Neural progenitor cell (in vitro differentiated cells): ENCODE results near the gene C1QTNF2. TPM values are rescaled to one million over a fixed set of nuclear protein-coding genes. Genes with fewer than 3 reads are reported as not detected.

ENCODE experiments used
- DNase-seq: peaks from one replicate; pipeline ENCODE4 v3.0.0-alpha.2; 2016; ENCODE audit warnings: low spot score
- H2AFZ ChIP-seq: fragments of 200-600 bp; sonication (generic); replicated peaks from 2 replicates; pipeline ENCODE4 v1.6.1; 2016; ENCODE audit warnings: antibody characterized with exemption
- H3F3A ChIP-seq: fragments of 200-600 bp; sonication (generic); 2 replicates; pipeline ENCODE4 v1.6.1; 2016; ENCODE audit warnings: antibody characterized with exemption, low read depth
- H3K27ac ChIP-seq: fragments of 200-600 bp; sonication (generic); 2 replicates; pipeline ENCODE4 v1.5.1; 2016; ENCODE audit warnings: mild to moderate bottlenecking
- H3K27me3 ChIP-seq: fragments of 200-600 bp; sonication (generic); 2 replicates; pipeline ENCODE4 v1.6.1; 2016; ENCODE audit warnings: mild to moderate bottlenecking, moderate library complexity
- H3K36me3 ChIP-seq: fragments of 200-600 bp; sonication (generic); 2 replicates; pipeline ENCODE4 v1.5.1; 2016
- H3K4me1 ChIP-seq: fragments of 200-600 bp; sonication (generic); 2 replicates; pipeline ENCODE4 v1.6.1; 2016; ENCODE audit warnings: mixed run types
- H3K4me2 ChIP-seq: fragments of 200-600 bp; sonication (generic); 2 replicates; pipeline ENCODE4 v1.6.1; 2016
- H3K4me3 ChIP-seq: fragments of 200-600 bp; sonication (generic); 2 replicates; pipeline ENCODE4 v1.5.1; 2016
- H3K79me2 ChIP-seq: fragments of 200-600 bp; sonication (generic); 2 replicates; pipeline ENCODE4 v1.6.1; 2016; ENCODE audit warnings: low read depth
- H3K9ac ChIP-seq: fragments of 200-600 bp; sonication (generic); 2 replicates; pipeline ENCODE4 v1.6.1; 2016
- H3K9me3 ChIP-seq: fragments of 200-600 bp; sonication (generic); 2 replicates; pipeline ENCODE4 v1.5.1; 2016; ENCODE audit warnings: low read depth
- H4K20me1 ChIP-seq: fragments of 200-600 bp; sonication (generic); 2 replicates; pipeline ENCODE4 v1.6.1; 2016; ENCODE audit warnings: low read depth
- H3K27ac Mint-ChIP-seq: 3 replicates; pipeline ENCODE4 v1.8.0; 2021; ENCODE audit warnings: mixed read lengths
- H3K27me3 Mint-ChIP-seq: 2 replicates; pipeline ENCODE4 v1.8.0; 2022; ENCODE audit warnings: low read depth, mild to moderate bottlenecking, inconsistent platforms, moderate library complexity, mixed read lengths; ENCODE audit not compliant: insufficient read depth
- H3K36me3 Mint-ChIP-seq: 3 replicates; pipeline ENCODE4 v1.8.0; 2021; ENCODE audit warnings: mixed read lengths
- H3K4me1 Mint-ChIP-seq: 3 replicates; pipeline ENCODE4 v1.8.0; 2021; ENCODE audit warnings: mixed read lengths
- H3K4me3 Mint-ChIP-seq: 3 replicates; pipeline ENCODE4 v1.8.0; 2021; ENCODE audit warnings: mild to moderate bottlenecking, moderate library complexity, mixed read lengths
- H3K9me3 Mint-ChIP-seq: 3 replicates; pipeline ENCODE4 v1.8.0; 2020; ENCODE audit warnings: mixed read lengths
- EZH2 ChIP-seq: fragments of 200-600 bp; sonication (generic); IDR thresholded peaks from 2 replicates; pipeline ENCODE4 v1.6.1; 2017; ENCODE audit warnings: antibody characterized with exemption, mild to moderate bottlenecking, moderate library complexity
- EZH2phosphoT487 ChIP-seq: fragments of 200-600 bp; sonication (generic); IDR thresholded peaks from 2 replicates; pipeline ENCODE4 v1.6.1; 2017; ENCODE audit warnings: antibody characterized with exemption
- total RNA-seq: library from RNA; depleted of rRNA; stranded (reverse); fragments of >200 nt; gene quantifications from 2 replicates; pipeline ENCODE4 v1.2.3, GENCODE V29; 2015; ENCODE audit warnings: low replicate concordance
- TF ChIP-seq, protein P1 (sequence below): fragments of 200-600 bp; sonication (generic); IDR thresholded peaks from 2 replicates; pipeline ENCODE4 v1.5.1; 2017; ENCODE audit warnings: antibody characterized with exemption, mild to moderate bottlenecking

The C1QTNF2 gene
- total RNA-seq, 1 donor from 2014 or later: 0.06 TPM

DNA sequence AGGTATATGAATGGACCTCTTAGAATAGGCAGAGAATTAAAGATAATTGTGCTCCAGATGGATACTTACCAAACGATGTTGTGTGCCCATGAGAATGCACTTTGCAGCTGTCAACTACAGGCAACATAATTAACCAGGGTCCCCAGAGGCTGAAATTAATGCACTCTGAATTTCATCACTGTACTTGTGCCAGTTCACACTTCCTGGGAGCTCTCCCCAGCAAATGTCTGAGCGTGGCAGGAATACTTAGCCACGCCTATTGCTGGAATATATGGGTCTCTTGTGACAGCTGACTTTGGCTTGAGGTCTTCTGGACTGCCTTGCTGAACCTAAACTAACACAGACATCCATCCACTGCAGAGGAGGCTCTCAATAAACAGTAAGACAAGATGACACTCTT lies 11.9 kb upstream of the C1QTNF2 start:
- Histone ChIP-seq H3K27me3 (no peaks in the 10 kb centered on the region), H3K27ac (no peak overlapping the region), H3K4me1 (no peaks in the 10 kb centered on the region), H3K9ac (no peak overlapping the region), H2AFZ (no peak overlapping the region), H3K4me2 (no peak overlapping the region), H3K4me3 (no peak overlapping the region), H3K36me3 (no peaks in the 10 kb centered on the region), H3K79me2 (no peaks in the 10 kb centered on the region), H3K9me3 (peaks cover under 1% of the 10 kb centered on the region), H4K20me1 (no peaks in the 10 kb centered on the region), H3F3A (peaks cover 14% of the 10 kb centered on the region)
- Mint-ChIP-seq H3K36me3 (peaks cover 4% of the 10 kb centered on the region), H3K4me1 (no peaks in the 10 kb centered on the region), H3K4me3 (no peak overlapping the region), H3K27me3 (peaks cover 2% of the 10 kb centered on the region), H3K27ac (no peak overlapping the region), H3K9me3 (peaks cover 6% of the 10 kb centered on the region)
- no peak for DNase-seq
- TF ChIP-seq EZH2: no peak
- TF ChIP-seq, protein P1, sequence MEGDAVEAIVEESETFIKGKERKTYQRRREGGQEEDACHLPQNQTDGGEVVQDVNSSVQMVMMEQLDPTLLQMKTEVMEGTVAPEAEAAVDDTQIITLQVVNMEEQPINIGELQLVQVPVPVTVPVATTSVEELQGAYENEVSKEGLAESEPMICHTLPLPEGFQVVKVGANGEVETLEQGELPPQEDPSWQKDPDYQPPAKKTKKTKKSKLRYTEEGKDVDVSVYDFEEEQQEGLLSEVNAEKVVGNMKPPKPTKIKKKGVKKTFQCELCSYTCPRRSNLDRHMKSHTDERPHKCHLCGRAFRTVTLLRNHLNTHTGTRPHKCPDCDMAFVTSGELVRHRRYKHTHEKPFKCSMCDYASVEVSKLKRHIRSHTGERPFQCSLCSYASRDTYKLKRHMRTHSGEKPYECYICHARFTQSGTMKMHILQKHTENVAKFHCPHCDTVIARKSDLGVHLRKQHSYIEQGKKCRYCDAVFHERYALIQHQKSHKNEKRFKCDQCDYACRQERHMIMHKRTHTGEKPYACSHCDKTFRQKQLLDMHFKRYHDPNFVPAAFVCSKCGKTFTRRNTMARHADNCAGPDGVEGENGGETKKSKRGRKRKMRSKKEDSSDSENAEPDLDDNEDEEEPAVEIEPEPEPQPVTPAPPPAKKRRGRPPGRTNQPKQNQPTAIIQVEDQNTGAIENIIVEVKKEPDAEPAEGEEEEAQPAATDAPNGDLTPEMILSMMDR: no peak
- TF ChIP-seq EZH2phosphoT487: no peak

DNA sequence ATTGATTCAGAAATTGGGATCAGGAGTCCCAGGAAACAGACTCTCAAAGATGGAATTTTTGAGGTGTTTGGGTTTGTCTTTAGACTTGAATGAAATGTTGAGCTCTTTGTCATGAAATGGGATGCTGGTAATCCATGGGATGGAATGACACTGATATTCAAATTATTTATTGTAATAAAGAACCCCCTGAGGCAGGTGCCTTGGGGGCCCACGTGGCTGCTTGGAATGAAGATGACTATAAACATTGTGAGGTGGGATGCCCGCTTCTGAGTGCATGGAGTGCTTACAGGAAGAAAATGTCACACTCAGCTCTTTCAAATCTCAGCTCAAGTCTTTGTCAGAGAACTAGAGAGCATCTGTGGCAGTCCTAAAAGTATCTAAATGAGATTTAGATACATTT lies 9.6 kb upstream of the C1QTNF2 start:
- Mint-ChIP-seq H3K9me3 (no peaks in the 10 kb centered on the region), H3K4me3 (no peak overlapping the region), H3K27me3 (peaks cover 2% of the 10 kb centered on the region), H3K36me3 (peaks cover 2% of the 10 kb centered on the region), H3K4me1 (no peaks in the 10 kb centered on the region), H3K27ac (no peak overlapping the region)
- Histone ChIP-seq H3K4me2 (no peak overlapping the region), H4K20me1 (no peaks in the 10 kb centered on the region), H3K36me3 (no peaks in the 10 kb centered on the region), H3K27me3 (no peaks in the 10 kb centered on the region), H3K9me3 (no peaks in the 10 kb centered on the region), H2AFZ (no peak overlapping the region), H3F3A (no peaks in the 10 kb centered on the region), H3K4me1 (no peaks in the 10 kb centered on the region), H3K27ac (no peak overlapping the region), H3K4me3 (no peak overlapping the region), H3K79me2 (no peaks in the 10 kb centered on the region), H3K9ac (no peak overlapping the region)
- DNase-seq: no peak
- no peak for TF ChIP-seq EZH2phosphoT487
- TF ChIP-seq EZH2: no peak
- TF ChIP-seq, protein P1: no peak

DNA sequence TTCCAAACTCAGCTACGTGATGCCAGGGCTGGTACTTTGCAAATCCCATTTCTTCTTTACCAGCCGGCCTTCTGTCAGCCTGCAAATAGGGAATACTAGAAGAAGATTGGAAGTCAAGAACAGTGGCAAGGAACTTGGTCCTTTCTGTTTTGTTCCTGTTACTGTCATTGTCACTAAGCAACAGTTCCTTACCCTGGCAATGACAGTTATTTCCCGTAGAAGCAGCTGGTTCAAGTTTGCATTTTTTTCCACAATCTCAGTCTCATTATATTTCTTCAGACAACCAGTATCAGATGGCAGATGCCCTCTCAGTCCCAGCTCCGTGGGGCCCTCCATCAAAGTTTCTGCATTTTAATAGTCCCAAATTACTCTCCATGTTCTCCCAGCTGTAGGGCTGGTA lies 9.1 kb upstream of the C1QTNF2 start:
- Mint-ChIP-seq H3K27me3 (peaks cover 2% of the 10 kb centered on the region), H3K27ac (no peak overlapping the region), H3K4me1 (no peaks in the 10 kb centered on the region), H3K4me3 (no peak overlapping the region), H3K36me3 (peaks cover 2% of the 10 kb centered on the region), H3K9me3 (no peaks in the 10 kb centered on the region)
- Histone ChIP-seq H3K27ac (no peak overlapping the region), H3K4me2 (no peak overlapping the region), H3K36me3 (no peaks in the 10 kb centered on the region), H3K9me3 (no peaks in the 10 kb centered on the region), H3K27me3 (peaks cover under 1% of the 10 kb centered on the region), H3K4me3 (no peak overlapping the region), H4K20me1 (no peaks in the 10 kb centered on the region), H3K79me2 (no peaks in the 10 kb centered on the region), H2AFZ (no peak overlapping the region), H3F3A (no peaks in the 10 kb centered on the region), H3K4me1 (no peaks in the 10 kb centered on the region), H3K9ac (no peak overlapping the region)
- DNase-seq: no peak
- TF ChIP-seq EZH2 (no peak), EZH2phosphoT487 (no peak)
- TF ChIP-seq, protein P1: no peak
